ENCODE results near the gene IL10. TPM values are rescaled to one million over a fixed set of nuclear protein-coding genes. Genes with fewer than 3 reads are reported as not detected.

IL10 gene
- total and polyA plus RNA-seq, 7 experiments from 2014 or later: 0.19 to 2.7 (median 0.69) TPM; not detected in 3

DNA sequence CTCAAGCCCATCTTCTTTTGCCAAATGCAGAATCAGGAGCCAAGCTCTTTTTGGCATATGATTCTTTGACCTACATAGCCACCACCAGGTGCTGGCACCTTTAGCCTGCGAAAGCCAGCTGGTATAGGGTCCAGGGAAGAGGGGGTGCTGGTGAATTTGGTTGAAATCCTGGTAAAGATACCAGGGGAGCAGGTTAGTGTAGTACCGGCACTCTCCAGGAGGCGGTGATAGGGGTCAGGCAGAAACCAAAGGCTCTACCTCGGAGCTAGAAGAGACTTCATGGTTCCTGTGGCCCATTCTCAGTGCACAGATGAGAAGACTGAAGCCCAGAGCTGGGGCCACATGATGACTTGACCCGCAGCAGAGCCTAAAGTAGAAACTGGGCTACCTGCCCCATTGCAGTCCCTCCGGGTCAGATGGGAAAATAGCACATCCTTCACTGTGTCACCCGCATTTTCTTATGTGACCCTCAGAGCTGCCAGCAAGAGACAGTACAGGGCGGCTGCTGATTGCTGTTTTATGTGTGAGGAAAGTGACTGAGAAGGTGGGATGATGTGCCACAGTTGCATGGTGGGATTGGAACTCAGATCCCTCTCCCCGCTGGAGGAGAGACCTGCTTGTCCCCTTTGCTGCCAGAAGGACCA is 37.7 kb downstream of the IL10 start:
- peaks cover 49 to 50% of the 10 kb centered on the region in 2 donors for H3K4me1 ChIP-seq (ENCODE audit: control insufficient read depth in 2 of 2, insufficient read depth in 2 of 2, low read length in 2 of 2)
- no peaks in the 10 kb centered on the region for H3K9me3 ChIP-seq (ENCODE audit: control insufficient read depth in 2 of 3, low read length in 3 of 3)
- H3K27ac Mint-ChIP-seq: peak overlapping the region; percentile 53 to 95 (median 87)
- H3K4me3 Mint-ChIP-seq: peak overlapping the region in 4 of 10 donors; percentile 7 to 54 (median 26)
- no peaks in the 10 kb centered on the region for H3K27me3 ChIP-seq (ENCODE audit: control insufficient read depth in 2 of 2, insufficient read depth in 2 of 2, low read length in 2 of 2)
- H3K4me1 Mint-ChIP-seq: peaks cover 40 to 60% (median 56%) of the 10 kb centered on the region in 7 donors
- H3K4me3 ChIP-seq (ENCODE audit: low read length): no peak overlapping the region
- peaks cover 3 to 27% (median 9%) of the 10 kb centered on the region in 5 donors for H3K36me3 Mint-ChIP-seq
- peaks cover 3 to 36% (median 4%) of the 10 kb centered on the region in 3 experiments for H3K36me3 ChIP-seq (ENCODE audit: control insufficient read depth in 2 of 3, insufficient read depth in 3 of 3, low read length in 3 of 3)
- DNase-seq: peak; percentile 63 to 87 (median 76)
- ChIA-PET CTCF (interaction anchor here (0.7 to 9.3 kb wide), 41 partner anchors 9 to 246 kb away, joined by 3 to 329 read pairs (median 6); partner anchors contain the start of genes FCMR, IL10, IL19 and IL20), POLR2A (interaction anchor here (0.5 to 10.0 kb wide), 24 partner anchors 9 to 337 kb away, joined by 3 to 148 read pairs (median 6); partner anchors contain the start of genes FCMR and IL24)
- H3K9me3 Mint-ChIP-seq: no peaks in the 10 kb centered on the region
- no peak overlapping the region for H3K27ac ChIP-seq (ENCODE audit: low read depth, low read length)
- ATAC-seq: peak; percentile 80
- intact Hi-C loops (cut with micrococcal nuclease): loop anchor here (1.0 to 5.0 kb wide), 9 partner anchors 23 to 343 kb away; no protein-coding TSS in a partner anchor
- H3K27me3 Mint-ChIP-seq: no peaks in the 10 kb centered on the region

DNA sequence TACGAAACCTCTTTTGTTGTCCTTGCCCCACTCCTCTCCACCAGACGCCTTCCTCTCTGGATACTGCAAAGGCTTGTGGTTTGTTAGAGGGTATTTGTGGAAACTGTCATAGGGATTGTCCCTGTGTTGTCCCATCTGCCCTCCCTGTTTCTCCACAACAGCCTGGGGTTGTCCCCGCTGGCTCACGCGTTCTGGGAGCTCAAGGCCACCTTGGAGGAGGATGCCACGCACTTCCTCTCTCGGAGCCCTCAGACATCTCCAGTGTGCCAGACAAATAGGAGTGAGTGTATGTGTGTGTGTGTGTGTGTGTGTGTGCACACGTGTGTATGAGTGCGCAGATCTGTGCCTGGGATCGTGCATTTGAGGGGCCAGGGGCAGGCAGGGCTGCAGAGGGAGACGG is 39.3 kb downstream of the IL10 start:
- peaks cover 25 to 44% (median 40%) of the 10 kb centered on the region in 7 donors for H3K4me1 Mint-ChIP-seq
- peaks cover 3 to 45% (median 9%) of the 10 kb centered on the region in 3 experiments for H3K36me3 ChIP-seq (ENCODE audit: control insufficient read depth in 2 of 3, insufficient read depth in 3 of 3, low read length in 3 of 3)
- H3K4me1 ChIP-seq (ENCODE audit: control insufficient read depth in 2 of 2, insufficient read depth in 2 of 2, low read length in 2 of 2): peaks cover 33 to 34% of the 10 kb centered on the region in 2 donors
- H3K27ac ChIP-seq (ENCODE audit: low read depth, low read length): no peak overlapping the region
- peaks cover 0 to 1% (median 0%) of the 10 kb centered on the region in 11 donors for H3K9me3 Mint-ChIP-seq
- H3K27ac Mint-ChIP-seq: peak overlapping the region in 6 of 9 donors; percentile 22 to 77 (median 50)
- H3K9me3 ChIP-seq (ENCODE audit: control insufficient read depth in 2 of 3, low read length in 3 of 3): no peaks in the 10 kb centered on the region
- no peak for DNase-seq
- ATAC-seq: no peak
- H3K4me3 Mint-ChIP-seq: no peak overlapping the region
- H3K36me3 Mint-ChIP-seq: peaks cover 3 to 21% (median 9%) of the 10 kb centered on the region in 5 donors
- no peak overlapping the region for H3K4me3 ChIP-seq (ENCODE audit: low read length)
- intact Hi-C loops (cut with micrococcal nuclease): no loop called here
- POLR2A ChIA-PET: interaction anchor here (1.1 to 10.0 kb wide), 2 partner anchors 73 to 225 kb away, joined by 3 to 148 read pairs; no protein-coding TSS in a partner anchor
- no peaks in the 10 kb centered on the region for H3K27me3 Mint-ChIP-seq
- H3K27me3 ChIP-seq (ENCODE audit: control insufficient read depth in 2 of 2, insufficient read depth in 2 of 2, low read length in 2 of 2): no peaks in the 10 kb centered on the region
- CTCF ChIA-PET: interaction anchor here (0.6 to 9.3 kb wide), 11 partner anchors 8 to 248 kb away, joined by 3 to 329 read pairs (median 15); partner anchors contain the start of gene IL10

DNA sequence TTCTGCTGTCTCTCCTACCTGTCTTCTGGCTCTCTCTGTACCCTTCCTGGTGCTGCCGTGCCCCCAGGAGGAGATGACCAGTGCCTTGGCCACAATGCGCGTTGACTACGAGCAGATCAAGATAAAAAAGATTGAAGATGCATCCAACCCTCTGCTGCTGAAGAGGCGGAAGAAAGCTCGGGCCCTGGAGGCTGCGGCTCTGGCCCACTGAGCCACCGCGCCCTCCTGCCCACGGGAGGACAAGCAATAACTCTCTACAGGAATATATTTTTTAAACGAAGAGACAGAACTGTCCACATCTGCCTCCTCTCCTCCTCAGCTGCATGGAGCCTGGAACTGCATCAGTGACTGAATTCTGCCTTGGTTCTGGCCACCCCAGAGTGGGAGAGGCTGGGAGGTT is 39.8 kb downstream of the IL10 start:
- Histone ChIP-seq H3K9me3 (ENCODE audit: control insufficient read depth in 2 of 3, low read length in 3 of 3) (no peaks in the 10 kb centered on the region), H3K27ac (ENCODE audit: low read depth, low read length) (no peak overlapping the region), H3K36me3 (ENCODE audit: control insufficient read depth in 2 of 3, insufficient read depth in 3 of 3, low read length in 3 of 3) (peaks cover 3 to 45% (median 9%) of the 10 kb centered on the region in 3 experiments), H3K4me3 (ENCODE audit: low read length) (no peak overlapping the region), H3K27me3 (ENCODE audit: control insufficient read depth in 2 of 2, insufficient read depth in 2 of 2, low read length in 2 of 2) (no peaks in the 10 kb centered on the region), H3K4me1 (ENCODE audit: control insufficient read depth in 2 of 2, insufficient read depth in 2 of 2, low read length in 2 of 2) (peaks cover 28 to 29% of the 10 kb centered on the region in 2 donors)
- Mint-ChIP-seq H3K9me3 (peaks cover 0 to 1% (median 0%) of the 10 kb centered on the region in 11 donors), H3K4me3 (no peak overlapping the region), H3K4me1 (peaks cover 21 to 39% (median 35%) of the 10 kb centered on the region in 7 donors), H3K27me3 (no peaks in the 10 kb centered on the region), H3K27ac (peak overlapping the region in 6 of 9 donors; percentile 12 to 64 (median 35)), H3K36me3 (peaks cover 3 to 20% (median 9%) of the 10 kb centered on the region in 5 donors)
- POLR2A ChIA-PET: interaction anchor here (10.0 kb wide), 1 partner anchor 74 kb away, joined by 148 read pairs; no protein-coding TSS in a partner anchor
- DNase-seq (no peak), ATAC-seq (no peak)
- intact Hi-C loops (cut with micrococcal nuclease): no loop called here
- CTCF ChIA-PET: interaction anchor here (0.6 to 9.3 kb wide), 6 partner anchors 26 to 248 kb away, joined by 3 to 329 read pairs (median 45); no protein-coding TSS in a partner anchor

DNA sequence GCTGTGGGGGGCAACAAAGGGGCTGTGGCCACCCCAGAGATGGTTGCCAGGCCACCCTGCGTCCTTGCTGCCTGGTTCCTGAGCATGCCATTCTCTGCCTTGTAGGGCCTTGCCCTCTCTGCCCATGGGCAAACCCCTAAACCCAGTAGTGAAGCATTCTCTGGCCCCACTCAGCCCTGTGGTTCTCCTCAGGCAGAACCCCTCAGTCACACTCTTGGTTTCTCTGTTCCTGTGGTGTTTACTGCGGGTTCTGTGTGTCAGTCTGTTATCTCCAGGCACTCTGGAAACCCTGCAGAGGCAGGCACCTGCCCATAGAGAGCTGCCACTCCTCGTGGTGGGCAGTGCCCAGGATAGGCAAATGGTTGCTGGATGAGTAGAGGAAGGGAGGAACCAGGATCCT is 42.8 kb downstream of the IL10 start:
- POLR2A ChIA-PET: interaction anchor here (0.5 to 10.0 kb wide), 4 partner anchors 39 to 334 kb away, joined by 3 to 148 read pairs (median 4); partner anchors contain the start of gene FCMR
- peaks cover 24 to 38% (median 31%) of the 10 kb centered on the region in 7 donors for H3K4me1 Mint-ChIP-seq
- peaks cover 3 to 20% (median 9%) of the 10 kb centered on the region in 5 donors for H3K36me3 Mint-ChIP-seq
- no peaks in the 10 kb centered on the region for H3K27me3 ChIP-seq (ENCODE audit: control insufficient read depth in 2 of 2, insufficient read depth in 2 of 2, low read length in 2 of 2)
- intact Hi-C loops (cut with micrococcal nuclease): loop anchor here in 1 of 2 donors (5.0 kb wide), 2 partner anchors 97 to 323 kb away; partner anchors contain the start of genes PFKFB2 and YOD1
- H3K9me3 ChIP-seq (ENCODE audit: control insufficient read depth in 2 of 3, low read length in 3 of 3): no peaks in the 10 kb centered on the region
- H3K4me3 ChIP-seq (ENCODE audit: low read length): no peak overlapping the region
- peak overlapping the region in 3 of 9 donors; percentile 24 to 59 (median 32) for H3K27ac Mint-ChIP-seq
- peaks cover 14 to 17% of the 10 kb centered on the region in 2 donors for H3K4me1 ChIP-seq (ENCODE audit: control insufficient read depth in 2 of 2, insufficient read depth in 2 of 2, low read length in 2 of 2)
- peaks cover 0 to 1% (median 0%) of the 10 kb centered on the region in 11 donors for H3K9me3 Mint-ChIP-seq
- CTCF ChIA-PET: interaction anchor here (9.3 kb wide), 1 partner anchor 77 kb away, joined by 329 read pairs; no protein-coding TSS in a partner anchor
- H3K36me3 ChIP-seq (ENCODE audit: control insufficient read depth in 2 of 3, insufficient read depth in 3 of 3, low read length in 3 of 3): peaks cover 3 to 45% (median 9%) of the 10 kb centered on the region in 3 experiments
- H3K27ac ChIP-seq (ENCODE audit: low read depth, low read length): no peak overlapping the region
- no peaks in the 10 kb centered on the region for H3K27me3 Mint-ChIP-seq
- no peak for DNase-seq
- ATAC-seq: no peak
- H3K4me3 Mint-ChIP-seq: no peak overlapping the region

DNA sequence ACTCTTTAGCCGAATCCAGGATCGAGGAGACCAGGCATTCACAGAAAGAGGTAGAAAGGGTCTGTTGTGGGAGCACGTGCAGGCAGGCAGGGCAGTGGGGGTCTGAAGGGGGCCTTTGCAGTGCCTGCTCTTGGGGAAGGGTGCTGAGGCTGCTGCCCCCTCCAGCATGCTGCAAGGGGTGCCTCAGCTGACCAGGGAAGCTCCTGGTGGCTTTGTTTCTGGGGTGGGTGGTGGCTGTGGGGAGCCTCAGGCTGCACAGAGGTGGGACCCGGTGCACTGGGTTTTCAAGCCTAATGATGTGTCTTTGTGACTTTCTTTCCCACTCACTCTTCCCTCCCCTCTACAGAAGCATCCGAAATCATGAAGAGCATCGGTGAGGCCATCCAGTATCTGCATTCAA is 43.2 kb downstream of the IL10 start:
- Histone ChIP-seq H3K4me3 (ENCODE audit: low read length) (no peak overlapping the region), H3K4me1 (ENCODE audit: control insufficient read depth in 2 of 2, insufficient read depth in 2 of 2, low read length in 2 of 2) (peaks cover 14 to 17% of the 10 kb centered on the region in 2 donors), H3K36me3 (ENCODE audit: control insufficient read depth in 2 of 3, insufficient read depth in 3 of 3, low read length in 3 of 3) (peaks cover 3 to 45% (median 9%) of the 10 kb centered on the region in 3 experiments), H3K9me3 (ENCODE audit: control insufficient read depth in 2 of 3, low read length in 3 of 3) (no peaks in the 10 kb centered on the region), H3K27ac (ENCODE audit: low read depth, low read length) (no peak overlapping the region), H3K27me3 (ENCODE audit: control insufficient read depth in 2 of 2, insufficient read depth in 2 of 2, low read length in 2 of 2) (no peaks in the 10 kb centered on the region)
- H3K9me3 Mint-ChIP-seq: peaks cover 0 to 1% (median 0%) of the 10 kb centered on the region in 11 donors
- H3K27ac Mint-ChIP-seq: peak overlapping the region in 5 of 9 donors; percentile 24 to 59 (median 32)
- ATAC-seq (no peak), DNase-seq (no peak)
- peaks cover 25 to 38% (median 32%) of the 10 kb centered on the region in 7 donors for H3K4me1 Mint-ChIP-seq
- peaks cover 3 to 20% (median 9%) of the 10 kb centered on the region in 5 donors for H3K36me3 Mint-ChIP-seq
- ChIA-PET POLR2A (interaction anchor here (0.5 to 10.0 kb wide), 3 partner anchors 39 to 335 kb away, joined by 3 to 148 read pairs (median 5); no protein-coding TSS in a partner anchor), CTCF (interaction anchor here (7.1 kb wide), 1 partner anchor 254 kb away, joined by 61 read pairs; no protein-coding TSS in a partner anchor)
- no peak overlapping the region for H3K4me3 Mint-ChIP-seq
- no peaks in the 10 kb centered on the region for H3K27me3 Mint-ChIP-seq
- intact Hi-C loops (cut with micrococcal nuclease): loop anchor here in 1 of 2 donors (5.0 kb wide), 2 partner anchors 97 to 323 kb away; partner anchors contain the start of genes PFKFB2 and YOD1

DNA sequence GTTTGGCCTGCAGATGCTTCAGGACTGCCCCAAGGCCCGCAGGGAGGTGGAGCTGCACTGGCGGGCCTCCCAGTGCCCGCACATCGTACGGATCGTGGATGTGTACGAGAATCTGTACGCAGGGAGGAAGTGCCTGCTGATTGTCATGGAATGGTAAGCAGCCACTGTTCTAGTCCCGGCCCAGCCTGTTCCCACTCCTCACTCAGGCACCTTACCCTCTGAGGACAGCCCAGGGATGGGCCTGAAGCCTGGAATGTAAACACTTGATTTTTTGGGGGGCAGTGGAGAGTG is 43.7 kb downstream of the IL10 start:
- ChIA-PET POLR2A (no interaction called here), CTCF (interaction anchor here (7.1 kb wide), 1 partner anchor 254 kb away, joined by 61 read pairs; no protein-coding TSS in a partner anchor)
- no peak overlapping the region for H3K4me3 ChIP-seq (ENCODE audit: low read length)
- no peaks in the 10 kb centered on the region for H3K27me3 Mint-ChIP-seq
- no peak for ATAC-seq
- H3K4me3 Mint-ChIP-seq: no peak overlapping the region
- H3K27ac Mint-ChIP-seq: peak overlapping the region in 2 of 9 donors; percentile 25 to 59
- H3K4me1 Mint-ChIP-seq: peaks cover 27 to 42% (median 36%) of the 10 kb centered on the region in 7 donors
- intact Hi-C loops (cut with micrococcal nuclease): loop anchor here in 1 of 2 donors (5.0 kb wide), 2 partner anchors 96 to 324 kb away; partner anchors contain the start of genes PFKFB2 and YOD1
- H3K4me1 ChIP-seq (ENCODE audit: control insufficient read depth in 2 of 2, insufficient read depth in 2 of 2, low read length in 2 of 2): peaks cover 14 to 17% of the 10 kb centered on the region in 2 donors
- peaks cover 3 to 20% (median 9%) of the 10 kb centered on the region in 5 donors for H3K36me3 Mint-ChIP-seq
- no peaks in the 10 kb centered on the region for H3K27me3 ChIP-seq (ENCODE audit: control insufficient read depth in 2 of 2, insufficient read depth in 2 of 2, low read length in 2 of 2)
- DNase-seq: no peak
- peaks cover 0 to 1% (median 0%) of the 10 kb centered on the region in 11 donors for H3K9me3 Mint-ChIP-seq
- no peaks in the 10 kb centered on the region for H3K9me3 ChIP-seq (ENCODE audit: control insufficient read depth in 2 of 3, low read length in 3 of 3)
- H3K27ac ChIP-seq (ENCODE audit: low read depth, low read length): no peak overlapping the region
- peaks cover 3 to 45% (median 9%) of the 10 kb centered on the region in 3 experiments for H3K36me3 ChIP-seq (ENCODE audit: control insufficient read depth in 2 of 3, insufficient read depth in 3 of 3, low read length in 3 of 3)

All from naive thymus-derived CD4-positive, alpha-beta T cell (primary cell).